NCI-H774 (cell line): Measurements from ENCODE around the gene SHISA2.

ENCODE experiments used
- DNase-seq: peaks from one replicate; lab custom pipeline; 2025; lab: John Stamatoyannopoulos, UW

The SHISA2 gene

GRCh38 chr13:26017932-26018665 is 33.7 kb downstream of the SHISA2 start:
- no peak for DNase-seq

GRCh38 chr13:26017196-26017921 is 34.5 kb downstream of the SHISA2 start:
- DNase-seq: no peak

DNA sequence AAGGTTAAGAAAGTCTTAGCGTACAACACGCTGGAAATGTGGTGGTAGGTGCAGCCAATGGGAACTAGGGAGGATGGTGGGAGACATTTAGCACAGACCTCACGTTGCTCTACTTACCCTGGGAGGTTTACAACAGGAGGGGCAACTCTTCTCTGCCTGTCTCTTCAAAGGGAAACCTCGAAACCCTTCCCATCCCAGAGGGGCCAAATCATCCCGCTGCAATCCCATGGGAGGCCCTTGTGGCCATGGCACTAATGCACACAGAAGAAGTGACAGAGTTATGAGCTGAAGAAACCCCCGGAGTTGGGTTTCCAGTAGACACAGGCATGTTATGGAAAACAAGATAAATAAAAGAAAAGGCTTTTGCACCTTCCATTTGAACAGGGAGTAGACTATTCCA is 35.6 kb downstream of the SHISA2 start:
- no peak for DNase-seq

GRCh38 chr13:26015271-26016125 is 36.3 kb downstream of the SHISA2 start:
- DNase-seq: no peak

DNA sequence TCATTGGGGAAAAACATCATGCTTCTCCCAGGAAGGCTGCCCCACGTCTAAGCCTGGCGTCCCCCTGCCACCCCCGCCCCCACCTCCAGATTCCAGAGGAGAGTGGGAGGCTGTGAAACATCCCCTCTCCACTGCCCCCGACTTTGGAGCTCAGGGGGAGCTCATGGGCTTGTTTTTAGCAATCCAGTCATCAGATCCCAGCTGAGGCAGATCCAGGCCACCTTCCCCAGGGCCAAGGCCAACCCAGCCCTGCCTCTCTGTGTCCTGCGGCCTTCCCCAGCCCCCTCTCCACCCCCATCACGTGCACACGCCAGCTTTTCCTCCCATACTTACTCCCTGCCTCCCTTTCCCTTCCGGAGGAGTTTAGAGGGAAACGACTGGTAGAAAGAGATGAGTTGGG is 38.8 kb downstream of the SHISA2 start:
- no peak for DNase-seq

DNA sequence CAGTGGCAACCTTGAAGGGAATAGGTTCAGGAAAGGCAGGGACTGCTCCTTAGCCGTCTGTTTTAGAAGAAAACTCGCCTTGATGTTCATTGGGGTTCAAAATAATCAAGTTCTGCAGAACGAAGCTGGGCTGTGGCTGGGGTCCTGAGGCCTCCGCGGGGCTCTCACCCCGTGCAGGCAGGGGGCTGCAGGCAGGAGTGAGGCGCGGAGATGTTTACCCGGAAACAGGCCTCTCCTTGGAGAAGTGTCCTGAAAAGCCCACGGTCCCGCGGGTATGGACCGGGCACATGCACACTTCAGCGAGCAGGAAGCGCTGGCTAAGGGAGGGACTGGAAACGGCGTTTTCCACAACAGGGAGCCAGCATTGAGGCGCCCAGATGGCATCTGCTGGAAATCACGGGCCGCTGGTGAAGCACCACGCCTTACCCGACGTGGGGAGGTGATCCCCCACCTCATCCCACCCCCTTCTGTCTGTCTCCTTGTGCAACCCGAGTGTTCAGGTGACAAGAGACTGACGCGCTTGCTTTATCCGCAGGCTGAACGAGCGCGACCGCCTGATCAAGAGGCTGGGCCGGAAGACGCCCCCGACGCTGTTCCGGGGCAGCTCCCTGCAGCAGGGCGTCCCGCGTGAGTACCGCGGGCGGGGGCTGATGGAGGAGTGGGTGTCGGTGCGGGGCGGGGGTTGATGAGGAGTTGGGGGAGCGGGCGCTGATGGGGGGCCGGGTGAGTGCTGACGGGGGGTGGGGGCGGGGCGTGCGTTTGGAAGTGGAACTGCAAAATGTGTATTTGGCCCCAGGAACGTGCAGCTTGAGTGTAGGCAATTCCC is 39.6 kb downstream of the SHISA2 start:
- DNase-seq: no peak

DNA sequence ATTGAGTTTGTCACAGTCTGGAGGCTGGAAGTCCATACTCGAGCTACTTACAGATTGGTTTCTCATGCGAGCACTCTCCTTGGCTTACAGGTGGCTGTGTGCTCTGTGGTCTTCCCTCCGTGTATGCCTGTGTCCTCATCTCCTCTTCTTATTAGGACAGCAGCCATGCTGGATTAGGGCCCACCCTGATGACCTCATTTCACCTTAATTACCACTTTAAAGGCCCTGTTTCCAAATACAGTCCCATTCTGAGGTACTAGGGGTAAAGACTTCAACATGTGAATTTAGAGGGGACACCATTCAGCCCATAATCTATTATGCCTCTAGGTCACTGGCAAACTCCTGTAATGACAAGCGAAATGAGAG is 40.6 kb downstream of the SHISA2 start:
- no peak for DNase-seq

DNA sequence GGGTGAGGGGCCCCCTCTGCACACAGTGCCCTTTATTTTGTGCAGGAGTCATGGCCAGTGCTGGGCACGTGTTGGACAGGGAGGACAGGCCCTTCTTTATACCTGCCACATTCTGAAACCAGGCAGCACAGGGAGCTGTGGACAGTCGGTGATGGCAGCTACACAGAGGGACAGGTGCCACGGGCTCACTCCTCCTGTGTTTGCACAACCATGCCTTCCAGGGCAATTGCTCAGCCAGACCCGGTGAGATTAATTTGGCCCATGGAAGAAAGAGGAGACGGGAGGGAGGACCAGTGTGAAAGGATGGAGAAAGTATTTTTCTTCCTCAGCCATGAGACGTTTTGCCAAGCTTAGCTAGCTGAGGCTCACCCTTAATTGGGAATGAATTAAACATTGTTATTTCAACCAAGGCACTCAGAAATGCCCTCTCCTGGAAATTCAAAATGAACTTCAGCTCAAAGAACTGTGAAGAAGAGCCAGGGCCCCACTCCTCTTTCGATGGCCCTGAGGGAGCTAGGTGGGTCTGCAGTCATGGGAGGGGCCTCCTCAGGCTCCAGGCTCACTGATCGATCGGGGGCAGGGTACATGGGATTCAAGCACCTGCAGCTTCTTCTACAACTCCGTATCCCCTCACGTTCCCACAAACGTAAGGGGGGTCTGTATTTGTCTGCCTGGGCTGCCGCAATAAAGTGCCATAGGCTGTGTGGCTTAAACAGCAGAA is 41.2 kb downstream of the SHISA2 start:
- peak; percentile 5 for DNase-seq

DNA sequence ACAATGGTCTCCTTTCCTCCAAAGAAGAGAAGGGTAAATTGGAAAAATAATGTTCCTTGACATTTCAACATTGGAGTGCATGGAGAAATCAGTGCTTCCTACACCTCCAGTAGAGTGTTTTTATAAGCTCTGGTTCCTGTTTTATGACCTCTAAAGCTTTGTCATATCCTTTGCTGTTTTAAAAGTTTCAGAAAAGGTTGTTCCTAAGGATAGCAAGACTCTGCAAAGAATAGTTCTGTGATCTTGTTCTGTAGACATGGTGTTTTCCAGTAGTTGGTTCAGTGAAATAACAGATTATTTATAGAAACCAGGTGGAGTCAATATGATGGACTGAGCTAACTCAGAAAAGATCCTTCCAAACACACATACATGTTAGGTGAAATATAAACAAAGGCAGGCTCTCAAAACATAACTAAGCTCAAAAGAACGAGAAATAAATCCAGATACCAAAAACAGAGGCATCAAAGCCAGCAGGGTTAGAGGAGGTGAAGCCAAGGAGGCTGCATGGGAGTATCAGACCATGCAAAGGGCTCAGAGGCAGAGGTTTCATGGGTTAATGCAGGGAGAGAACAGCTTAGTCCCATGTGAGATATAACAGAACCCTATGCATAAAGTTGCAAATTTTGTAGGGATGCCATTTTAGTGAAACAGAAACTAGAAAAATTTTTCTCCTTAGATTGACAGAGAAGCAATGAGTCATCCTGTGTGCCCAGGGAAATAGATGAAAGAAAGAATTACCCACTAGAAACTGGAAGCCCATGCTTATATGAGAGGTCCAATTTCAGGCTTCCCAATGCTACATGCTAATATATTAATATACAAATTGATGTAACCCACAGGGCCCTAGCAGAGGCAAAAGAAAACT is 44.3 kb downstream of the SHISA2 start:
- DNase-seq: no peak
